LNCaP clone FGC (cell line): ENCODE measurements around the gene IER5.

Experiments used
- DNase-seq: peaks from one replicate; pipeline ENCODE4 v3.0.0-alpha.2; 2011; ENCODE audit warnings: low read depth
- H3K4me3 ChIP-seq: 2 replicates; pipeline ENCODE4 v1.5.1; 2011; ENCODE audit warnings: mild to moderate bottlenecking, low read depth, low read length, control low read depth
- CTCF ChIP-seq: IDR thresholded peaks from 2 replicates; pipeline ENCODE4 v1.5.1; 2012; ENCODE audit warnings: mild to moderate bottlenecking; ENCODE audit not compliant: control insufficient read depth, insufficient read depth; ENCODE audit errors: extremely low read depth

Gene IER5

GRCh38 chr1:181084606-181084969 is 3.9 kb upstream of the IER5 start:
- TF ChIP-seq CTCF = no peak
- no peak for DNase-seq
- H3K4me3 ChIP-seq = no peak overlapping the region

- no peak for TF ChIP-seq CTCF
- no peak for DNase-seq
- H3K4me3 ChIP-seq = no peak overlapping the region
These were observed 2.4 kb upstream of the IER5 start for GRCh38 chr1:181086091-181086490.

GRCh38 chr1:181086926-181087325 is 1.6 kb upstream of the IER5 start:
- TF ChIP-seq CTCF = no peak
- no peak overlapping the region for H3K4me3 ChIP-seq
- DNase-seq = no peak

GRCh38 chr1:181087400-181087901 is 1.0 kb upstream of the IER5 start:
- no peak for DNase-seq
- no peak for TF ChIP-seq CTCF
- no peak overlapping the region for H3K4me3 ChIP-seq

- H3K4me3 ChIP-seq = peak overlapping the region; percentile 73
- no peak for TF ChIP-seq CTCF
- no peak for DNase-seq
These were observed 646 bp downstream of the IER5 start for GRCh38 chr1:181089017-181089675.

- no peak for DNase-seq
- peak overlapping the region; percentile 73 for H3K4me3 ChIP-seq
- no peak for TF ChIP-seq CTCF
These were observed 1.4 kb downstream of the IER5 start for GRCh38 chr1:181089676-181090544.
